ENCODE data around the gene OPCML. TPM values are rescaled to one million over a fixed set of nuclear protein-coding genes. Genes with fewer than 3 reads are reported as not detected.

The OPCML gene
- polyA plus RNA-seq, 1 donor (not counting 4 experiments of a cell fraction or from before 2014, with no cell fraction given), result 0.04 TPM

DNA sequence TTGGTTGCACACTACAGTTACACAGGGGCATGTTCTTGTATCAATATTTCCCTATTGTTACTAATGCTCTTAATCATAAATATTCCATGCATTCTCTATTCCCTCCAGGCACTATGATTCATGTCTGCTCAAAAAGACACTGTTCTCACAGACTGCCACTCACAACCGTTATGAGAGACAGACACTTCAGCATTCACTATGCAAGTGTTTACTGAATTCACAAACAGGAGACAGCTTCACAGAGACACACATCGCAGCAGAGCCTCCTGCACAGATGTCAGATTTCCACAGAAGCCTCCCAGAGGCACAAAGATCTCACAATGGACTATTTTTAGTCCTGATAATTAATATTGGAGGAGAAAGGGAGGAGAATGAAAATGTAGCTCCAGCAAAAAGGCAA, 930.4 kb downstream of the OPCML start:
- Histone ChIP-seq H3K4me1 (ENCODE audit: control insufficient read depth, extremely low read depth, insufficient read depth, low read length) (no peaks in the 10 kb centered on the region), H3K27ac (ENCODE audit: control insufficient read depth, insufficient read depth, low read length) (no peak overlapping the region), H3K36me3 (ENCODE audit: control insufficient read depth in 2 of 2, extremely low read depth in 1 of 2, insufficient read depth in 2 of 2, low read length in 2 of 2) (no peaks in the 10 kb centered on the region), H3K79me2 (ENCODE audit: control insufficient read depth, insufficient read depth, low read length) (no peaks in the 10 kb centered on the region), H3K9ac (ENCODE audit: control insufficient read depth, extremely low read depth, insufficient read depth, low read length) (no peak overlapping the region), H3K4me3 (ENCODE audit: control insufficient read depth in 2 of 3, extremely low read depth in 1 of 3, insufficient read depth in 2 of 3, low read depth in 1 of 3, low read length in 3 of 3) (no peak overlapping the region), H2AFZ (ENCODE audit: control insufficient read depth, low read length) (no peak overlapping the region), H3K4me2 (ENCODE audit: control insufficient read depth, extremely low read depth, insufficient read depth, low read depth, low read length) (no peak overlapping the region), H3K9me1 (ENCODE audit: control insufficient read depth, extremely low read depth, insufficient read depth, low read length) (no peaks in the 10 kb centered on the region), H4K20me1 (ENCODE audit: control insufficient read depth, extremely low read depth, insufficient read depth, low read length) (no peaks in the 10 kb centered on the region), H3K9me3 (ENCODE audit: control insufficient read depth, low read depth, low read length) (no peaks in the 10 kb centered on the region), H3K27me3 (ENCODE audit: control insufficient read depth, extremely low read depth, insufficient read depth, low read length) (no peaks in the 10 kb centered on the region)
- DNase-seq (ENCODE audit: low read depth, low spot score), result no peak
- dilution Hi-C loops (cut with MboI; ENCODE audit: extremely low pct_ligation_motif_present, low sequenced_read_pairs), result no loop called here
- no peak for FAIRE-seq
- TF ChIP-seq EZH2 (IDR thresholded peaks at IDR 0.05; ENCODE audit: low read length), result no peak
- TF ChIP-seq, protein P1, sequence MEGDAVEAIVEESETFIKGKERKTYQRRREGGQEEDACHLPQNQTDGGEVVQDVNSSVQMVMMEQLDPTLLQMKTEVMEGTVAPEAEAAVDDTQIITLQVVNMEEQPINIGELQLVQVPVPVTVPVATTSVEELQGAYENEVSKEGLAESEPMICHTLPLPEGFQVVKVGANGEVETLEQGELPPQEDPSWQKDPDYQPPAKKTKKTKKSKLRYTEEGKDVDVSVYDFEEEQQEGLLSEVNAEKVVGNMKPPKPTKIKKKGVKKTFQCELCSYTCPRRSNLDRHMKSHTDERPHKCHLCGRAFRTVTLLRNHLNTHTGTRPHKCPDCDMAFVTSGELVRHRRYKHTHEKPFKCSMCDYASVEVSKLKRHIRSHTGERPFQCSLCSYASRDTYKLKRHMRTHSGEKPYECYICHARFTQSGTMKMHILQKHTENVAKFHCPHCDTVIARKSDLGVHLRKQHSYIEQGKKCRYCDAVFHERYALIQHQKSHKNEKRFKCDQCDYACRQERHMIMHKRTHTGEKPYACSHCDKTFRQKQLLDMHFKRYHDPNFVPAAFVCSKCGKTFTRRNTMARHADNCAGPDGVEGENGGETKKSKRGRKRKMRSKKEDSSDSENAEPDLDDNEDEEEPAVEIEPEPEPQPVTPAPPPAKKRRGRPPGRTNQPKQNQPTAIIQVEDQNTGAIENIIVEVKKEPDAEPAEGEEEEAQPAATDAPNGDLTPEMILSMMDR (optimal IDR thresholded peaks at IDR 0.05 in 1 of 3, IDR thresholded peaks at IDR 0.05 in 1 of 3, conservative IDR thresholded peaks at IDR 0.05 in 1 of 3; ENCODE audit: extremely low read depth in 1 of 3, insufficient read depth in 2 of 3, low read length in 3 of 3), result no peak

GRCh38 chr11:132595711-132596134, 936.6 kb downstream of the OPCML start:
- FAIRE-seq, result no peak
- no peaks in the 10 kb centered on the region for H3K9me3 ChIP-seq (ENCODE audit: control insufficient read depth, low read depth, low read length)

More at GRCh38 chr11:132595711-132596134, 936.6 kb downstream of the OPCML start:
- H3K9me1 ChIP-seq (ENCODE audit: control insufficient read depth, extremely low read depth, insufficient read depth, low read length), result no peaks in the 10 kb centered on the region
- H3K27ac ChIP-seq (ENCODE audit: control insufficient read depth, insufficient read depth, low read length), result no peak overlapping the region
- H3K4me3 ChIP-seq (ENCODE audit: control insufficient read depth in 2 of 3, extremely low read depth in 1 of 3, insufficient read depth in 2 of 3, low read depth in 1 of 3, low read length in 3 of 3), result no peak overlapping the region
- H3K9ac ChIP-seq (ENCODE audit: control insufficient read depth, extremely low read depth, insufficient read depth, low read length), result no peak overlapping the region
- no peaks in the 10 kb centered on the region for H3K79me2 ChIP-seq (ENCODE audit: control insufficient read depth, insufficient read depth, low read length)
- dilution Hi-C loops (cut with MboI; ENCODE audit: extremely low pct_ligation_motif_present, low sequenced_read_pairs), result no loop called here
- no peaks in the 10 kb centered on the region for H3K4me1 ChIP-seq (ENCODE audit: control insufficient read depth, extremely low read depth, insufficient read depth, low read length)
- no peak for TF ChIP-seq EZH2 (IDR thresholded peaks at IDR 0.05; ENCODE audit: low read length)
- TF ChIP-seq, protein P1 (optimal IDR thresholded peaks at IDR 0.05 in 1 of 3, IDR thresholded peaks at IDR 0.05 in 1 of 3, conservative IDR thresholded peaks at IDR 0.05 in 1 of 3; ENCODE audit: extremely low read depth in 1 of 3, insufficient read depth in 2 of 3, low read length in 3 of 3), result no peak
- no peaks in the 10 kb centered on the region for H3K36me3 ChIP-seq (ENCODE audit: control insufficient read depth in 2 of 2, extremely low read depth in 1 of 2, insufficient read depth in 2 of 2, low read length in 2 of 2)
- no peak overlapping the region for H2AFZ ChIP-seq (ENCODE audit: control insufficient read depth, low read length)
- H3K27me3 ChIP-seq (ENCODE audit: control insufficient read depth, extremely low read depth, insufficient read depth, low read length), result no peaks in the 10 kb centered on the region
- DNase-seq (ENCODE audit: low read depth, low spot score), result no peak
- no peaks in the 10 kb centered on the region for H4K20me1 ChIP-seq (ENCODE audit: control insufficient read depth, extremely low read depth, insufficient read depth, low read length)
- H3K4me2 ChIP-seq (ENCODE audit: control insufficient read depth, extremely low read depth, insufficient read depth, low read depth, low read length), result no peak overlapping the region

Measured in keratinocyte (primary cell).